ENCODE results near the gene INSIG2.

DNA sequence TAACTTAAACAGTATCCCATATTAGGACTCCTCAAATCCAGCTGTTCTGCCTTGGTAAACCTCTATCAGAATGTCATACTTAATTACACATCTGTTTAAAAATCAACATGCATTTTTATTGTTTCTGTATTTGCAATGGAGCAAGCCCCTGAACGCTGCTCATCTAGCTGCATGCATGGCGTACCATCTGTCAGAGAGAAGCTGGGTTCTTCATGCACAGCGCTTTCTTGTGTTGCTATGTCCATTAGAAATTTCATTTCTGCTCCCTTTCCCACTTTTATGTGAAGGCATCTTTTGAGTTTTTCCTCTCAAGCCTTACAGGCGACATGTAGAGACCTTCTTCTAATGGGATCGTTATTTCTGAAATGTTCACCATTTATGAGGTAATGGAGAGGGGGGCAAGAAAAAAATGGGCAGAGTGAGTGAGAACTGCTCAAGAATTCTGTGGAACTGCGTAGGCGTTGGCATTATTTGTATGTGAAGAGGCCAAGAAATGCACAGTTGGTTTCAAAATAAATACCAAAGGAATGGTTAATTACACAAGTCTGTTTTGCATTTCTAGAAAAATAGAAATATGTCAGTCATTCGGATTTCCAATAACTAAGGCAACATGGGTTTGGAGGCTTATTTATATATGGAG is 31.6 kb downstream of the INSIG2 start:
- TF ChIP-seq, protein P1, sequence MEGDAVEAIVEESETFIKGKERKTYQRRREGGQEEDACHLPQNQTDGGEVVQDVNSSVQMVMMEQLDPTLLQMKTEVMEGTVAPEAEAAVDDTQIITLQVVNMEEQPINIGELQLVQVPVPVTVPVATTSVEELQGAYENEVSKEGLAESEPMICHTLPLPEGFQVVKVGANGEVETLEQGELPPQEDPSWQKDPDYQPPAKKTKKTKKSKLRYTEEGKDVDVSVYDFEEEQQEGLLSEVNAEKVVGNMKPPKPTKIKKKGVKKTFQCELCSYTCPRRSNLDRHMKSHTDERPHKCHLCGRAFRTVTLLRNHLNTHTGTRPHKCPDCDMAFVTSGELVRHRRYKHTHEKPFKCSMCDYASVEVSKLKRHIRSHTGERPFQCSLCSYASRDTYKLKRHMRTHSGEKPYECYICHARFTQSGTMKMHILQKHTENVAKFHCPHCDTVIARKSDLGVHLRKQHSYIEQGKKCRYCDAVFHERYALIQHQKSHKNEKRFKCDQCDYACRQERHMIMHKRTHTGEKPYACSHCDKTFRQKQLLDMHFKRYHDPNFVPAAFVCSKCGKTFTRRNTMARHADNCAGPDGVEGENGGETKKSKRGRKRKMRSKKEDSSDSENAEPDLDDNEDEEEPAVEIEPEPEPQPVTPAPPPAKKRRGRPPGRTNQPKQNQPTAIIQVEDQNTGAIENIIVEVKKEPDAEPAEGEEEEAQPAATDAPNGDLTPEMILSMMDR (IDR thresholded peaks at IDR 0.05) = no peak
- TF ChIP-seq POLR2A (IDR thresholded peaks at IDR 0.05) (no peak), POLR2AphosphoS5 (IDR thresholded peaks at IDR 0.05) (no peak)
